Neural cell (in vitro differentiated cells): ENCODE results near the gene CTSA.

Source experiments
- CTCF ChIP-seq: fragments of 450-650 bp; IDR thresholded peaks from 2 replicates; pipeline ENCODE4 v1.5.1; 2014; ENCODE audit warnings: antibody characterized with exemption, mild to moderate bottlenecking, moderate library complexity; ENCODE audit not compliant: poor library complexity, severe bottlenecking
- EP300 ChIP-seq: fragments of 450-650 bp; conservative IDR thresholded peaks from 2 replicates; pipeline ENCODE4 v1.6.1; 2014; ENCODE audit warnings: antibody characterized with exemption, mild to moderate bottlenecking, moderate library complexity; ENCODE audit not compliant: poor library complexity, severe bottlenecking
- EZH2 ChIP-seq: fragments of 200-600, 300-800 bp; shearing (Covaris generic), sonication (generic); IDR thresholded peaks from 2 replicates; pipeline ENCODE4 v1.6.1; 2014; ENCODE audit warnings: antibody characterized with exemption, low read length, borderline replicate concordance, mild to moderate bottlenecking; ENCODE audit not compliant: insufficient read depth, poor library complexity, severe bottlenecking
- RAD21 ChIP-seq: fragments of 450-650 bp; conservative IDR thresholded peaks from 2 replicates; pipeline ENCODE4 v1.6.1; 2014; ENCODE audit warnings: antibody characterized with exemption, mild to moderate bottlenecking, moderate library complexity
- REST ChIP-seq: IDR thresholded peaks from 2 replicates; pipeline ENCODE4 v1.6.1; 2012; ENCODE audit warnings: borderline replicate concordance

GRCh38 chr20:45888681-45889080 is 2.5 kb upstream of the CTSA start:
- no peak for TF ChIP-seq CTCF
- no peak for TF ChIP-seq RAD21
- no peak for TF ChIP-seq EZH2
- TF ChIP-seq EP300: no peak
- TF ChIP-seq REST: no peak
